Thyroid gland (tissue), 4 donors: Measurements from ENCODE around the gene CDR2.

Source experiments
- CTCF ChIP-seq, 6 experiments: fragments of 200-600 bp in 3 of 6; fragments of 450-650 bp in 3 of 6; sonication (generic) in 3 of 6; IDR thresholded peaks; one replicate each; pipeline ENCODE4 v1.5.1; 2016 to 2019; ENCODE audit warnings: antibody characterized with exemption in 6 of 6, mild to moderate bottlenecking in 2 of 6, inconsistent platforms in 1 of 6, moderate library complexity in 1 of 6
- POLR2A ChIP-seq, 2 donors: fragments of 450-650 bp; IDR thresholded peaks; one replicate each; pipeline ENCODE4 v1.6.1; 2017; ENCODE audit warnings: antibody characterized with exemption in 2 of 2, mild to moderate bottlenecking in 2 of 2, moderate library complexity in 1 of 2

GRCh38 chr16:22307838-22308237 lies 66.6 kb downstream of the CDR2 start:
- TF ChIP-seq CTCF (IDR thresholded peaks at IDR 0.05) (no peak), POLR2A (IDR thresholded peaks at IDR 0.05) (no peak)
